Stimulated activated CD8-positive, alpha-beta memory T cell treated with anti-CD3 and anti-CD28 coated beads, Interleukin-7, amount 100 ng/mL, for 48 hours (primary cell): Measurements from ENCODE around the gene TOR1B.

Experiments
- DNase-seq, 2 donors: peaks; one replicate each; pipeline ENCODE4 v3.0.0-alpha.2; 2020; ENCODE audit warnings: low read depth in 1 of 2; ENCODE audit errors: extremely low read depth in 1 of 2

Gene TOR1B

DNA sequence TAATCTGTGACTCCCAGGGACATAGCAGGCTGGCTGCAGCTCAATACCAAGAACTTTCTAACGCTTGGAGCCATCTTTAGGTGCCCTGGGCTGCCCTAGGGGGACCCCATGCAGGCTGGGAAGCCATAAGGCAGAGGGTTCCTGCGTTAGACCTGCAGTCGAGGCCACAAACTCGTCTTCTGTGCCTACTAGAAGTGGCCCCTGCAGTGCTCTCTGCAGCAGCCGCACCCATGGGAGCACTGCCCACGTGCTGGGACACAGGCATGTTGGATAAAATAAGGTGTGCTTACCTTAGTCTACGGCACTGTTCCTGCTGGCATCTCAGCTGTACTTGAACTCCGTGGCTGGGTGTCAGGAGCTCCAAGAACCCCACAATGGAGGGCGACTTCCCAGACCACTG, 9.4 kb downstream of the TOR1B start:
- DNase-seq: no peak

DNA sequence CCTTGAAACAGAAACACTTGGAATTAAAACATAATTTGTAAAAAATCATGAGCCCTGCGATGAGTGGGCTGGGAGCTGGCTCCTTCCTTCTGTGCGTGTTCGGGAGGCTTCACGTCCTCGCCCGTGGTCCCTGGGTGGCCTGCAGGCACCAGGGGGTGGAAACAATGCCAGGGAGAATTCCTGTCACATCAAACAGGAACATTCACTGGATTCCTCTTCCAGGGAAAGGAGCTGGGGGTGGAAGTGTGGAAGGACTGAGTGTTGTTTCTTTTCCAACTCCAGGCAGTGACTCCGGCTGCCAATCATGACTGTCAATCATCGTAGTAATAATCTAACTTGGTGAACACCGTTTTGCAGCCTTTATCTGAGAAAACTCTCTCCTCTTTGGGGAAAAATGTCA, 10.7 kb downstream of the TOR1B start:
- no peak for DNase-seq

GRCh38 chr9:129814432-129815223, 11.6 kb downstream of the TOR1B start:
- DNase-seq: no peak

DNA sequence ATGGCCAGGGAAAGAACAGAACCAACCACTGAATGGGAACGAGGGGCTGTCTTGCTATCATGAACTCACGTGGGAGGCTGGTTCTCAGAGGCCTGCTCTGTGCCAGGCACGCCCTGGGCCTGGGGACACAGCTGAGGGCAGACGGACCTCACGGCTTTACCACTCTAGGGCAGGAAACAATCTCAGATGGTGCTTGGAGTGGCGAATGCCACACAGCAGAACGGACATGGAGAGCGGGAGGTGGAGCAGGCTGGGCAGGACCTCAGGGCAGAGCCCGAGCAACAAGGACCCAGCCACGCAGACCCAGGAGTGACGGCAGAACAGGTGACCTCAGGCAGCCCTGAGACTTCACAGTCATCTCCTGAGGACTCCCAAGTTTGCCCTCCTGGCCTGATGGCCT, 12.3 kb downstream of the TOR1B start:
- no peak for DNase-seq

GRCh38 chr9:129816501-129817435, 13.8 kb downstream of the TOR1B start:
- DNase-seq: no peak

DNA sequence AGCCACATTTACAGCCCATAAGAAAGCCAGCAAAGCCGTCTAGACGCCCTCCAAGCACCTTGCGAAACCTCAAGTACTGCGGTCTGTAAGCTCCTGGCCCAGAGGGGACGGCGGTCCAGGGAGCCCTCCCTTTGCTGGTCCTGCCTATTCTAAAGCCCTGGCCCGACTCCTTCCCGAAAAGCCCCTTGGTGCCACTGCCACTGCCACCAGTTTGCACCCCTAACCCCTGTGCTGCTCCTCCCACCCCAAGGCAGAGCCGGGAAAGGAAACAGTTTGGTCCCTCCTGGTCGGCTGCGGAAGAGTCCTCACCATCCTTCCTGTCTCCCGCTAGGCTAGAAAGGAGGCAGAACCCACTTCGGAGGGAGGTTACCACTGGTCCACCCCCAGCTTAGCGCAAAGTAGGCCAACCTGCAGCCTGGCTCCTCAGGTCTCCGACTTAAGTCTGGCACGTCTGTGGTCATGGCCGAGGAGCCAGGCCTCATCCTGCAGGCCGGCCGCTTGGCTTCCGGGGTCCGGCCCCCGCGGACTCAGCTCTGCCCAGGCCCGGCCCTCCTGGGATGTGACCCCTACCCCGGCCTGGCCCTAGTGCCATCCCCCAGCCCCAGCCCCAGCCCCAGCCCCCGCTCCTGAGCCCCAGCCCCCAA, 20.0 kb downstream of the TOR1B start:
- DNase-seq: no peak

DNA sequence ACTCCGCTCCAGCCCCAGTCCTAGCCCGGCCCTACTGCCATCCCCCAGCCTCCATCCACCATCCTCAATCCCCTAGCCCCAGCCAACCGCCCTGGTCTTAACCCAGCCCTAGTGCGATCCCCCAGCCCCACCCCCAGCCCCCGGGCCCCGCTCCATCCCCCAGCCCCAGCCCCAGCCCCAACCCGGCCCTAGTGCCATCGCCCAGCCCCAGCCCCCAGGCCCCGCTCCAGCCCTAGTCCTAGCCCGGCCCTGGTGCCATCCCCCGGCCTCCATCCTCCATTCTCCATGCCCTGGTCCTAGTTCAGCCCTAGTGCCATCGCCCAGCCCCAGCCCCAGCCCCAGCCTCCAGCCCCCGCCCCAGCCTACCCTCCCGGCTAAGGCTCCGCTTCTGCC, 20.6 kb downstream of the TOR1B start:
- no peak for DNase-seq

DNA sequence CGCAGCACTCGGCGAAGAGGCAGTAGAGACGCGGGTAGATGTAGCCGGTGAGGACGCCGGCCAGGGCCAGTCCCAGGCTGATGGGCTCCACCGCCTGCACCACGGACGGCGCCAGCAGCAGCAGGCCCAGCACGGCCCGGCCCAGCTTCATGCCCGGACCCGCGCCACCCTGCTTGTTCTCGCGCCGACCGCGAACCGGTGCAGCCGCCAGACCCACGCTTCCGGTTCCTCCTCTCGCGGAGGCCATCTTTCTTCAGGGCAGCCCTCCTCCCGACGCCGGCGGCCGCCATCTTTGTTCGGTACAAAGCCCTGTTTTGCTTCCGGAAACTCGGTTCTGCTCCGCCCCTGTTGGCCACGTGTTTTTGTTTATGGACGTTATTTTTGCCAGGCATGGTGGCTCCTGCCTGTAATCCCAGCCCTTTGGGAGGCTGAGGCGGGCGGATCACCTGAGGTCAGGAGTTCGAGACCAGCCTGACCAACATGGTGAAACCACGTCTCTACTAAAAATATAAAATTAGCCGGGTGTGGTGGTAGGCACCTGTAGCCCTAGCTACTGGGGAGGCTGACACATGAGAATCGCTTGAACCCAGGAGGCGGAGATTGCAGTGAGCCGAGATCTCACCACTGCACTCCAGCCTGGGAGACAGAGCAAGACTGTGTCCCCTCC, 21.1 kb downstream of the TOR1B start, which contains the start of gene TOR1A:
TSS of gene TOR1A (minus strand) at position 202 of the 667 bp plus-strand sequence. CDS start at position 151, 51 bp downstream.
- DNase-seq: peak; percentile 76 to 86

GRCh38 chr9:129826344-129826743, 23.4 kb downstream of the TOR1B start:
- no peak for DNase-seq

DNA sequence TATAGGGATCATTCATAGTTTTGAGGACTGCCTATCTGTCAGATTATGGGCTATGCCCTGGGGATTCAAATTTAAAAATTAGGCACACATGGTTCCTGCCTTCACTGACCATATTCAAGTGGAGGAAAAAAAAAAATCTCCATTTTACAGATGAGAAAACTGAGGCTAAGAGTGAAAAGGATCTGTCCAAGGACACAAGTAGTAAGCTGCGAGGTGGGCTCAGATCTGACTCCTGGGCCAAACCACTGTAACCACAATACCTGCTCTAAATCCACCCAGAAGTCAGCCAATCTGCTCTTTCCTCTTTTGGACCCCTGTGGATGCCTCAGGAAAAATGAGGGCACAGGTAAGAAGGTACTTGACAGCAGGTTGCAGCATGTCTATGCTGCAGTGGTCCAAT, 23.8 kb downstream of the TOR1B start:
- DNase-seq: no peak

DNA sequence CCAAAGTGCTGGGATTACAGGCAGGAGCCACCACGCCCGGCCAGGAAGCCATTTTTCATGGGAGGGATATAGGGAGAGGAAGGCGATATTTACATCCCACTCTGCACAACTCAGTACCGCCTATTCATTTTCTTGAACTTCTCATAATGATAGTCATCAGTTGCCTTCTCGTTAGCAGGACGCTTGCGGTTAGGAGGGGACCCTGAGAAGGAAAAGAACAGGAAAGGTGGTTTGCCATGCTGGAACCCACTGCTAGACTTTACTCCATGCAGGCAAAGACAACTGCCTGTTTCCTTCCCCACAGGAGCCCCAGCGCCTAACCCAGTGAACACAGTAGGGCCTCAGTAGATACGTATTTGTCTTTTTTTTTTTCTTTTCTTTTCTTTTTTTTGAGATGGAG, 25.1 kb downstream of the TOR1B start:
- DNase-seq: no peak

- DNase-seq: no peak
Observed at GRCh38 chr9:129828969-129829368, 26.0 kb downstream of the TOR1B start.

DNA sequence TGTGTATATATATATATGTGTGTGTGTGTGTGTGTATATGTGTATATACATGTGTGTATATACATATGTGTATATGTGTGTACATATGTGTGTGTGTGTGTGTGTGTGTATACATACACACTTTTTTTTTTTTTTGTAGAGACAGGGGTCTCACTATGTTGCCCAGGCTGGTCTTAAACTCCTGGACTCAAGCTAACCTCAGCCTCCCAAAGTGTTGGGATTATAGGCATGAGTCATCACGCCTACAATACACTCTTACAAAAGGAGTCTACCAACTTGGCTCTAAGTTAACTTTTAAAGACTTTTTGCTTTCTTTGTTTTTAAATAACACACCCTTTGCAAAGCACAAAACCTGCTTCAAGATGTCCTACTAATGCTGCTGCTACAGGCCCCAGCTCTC, 30.0 kb downstream of the TOR1B start:
- DNase-seq: no peak

- no peak for DNase-seq
Observed at GRCh38 chr9:129834489-129835127, 31.6 kb downstream of the TOR1B start.

DNA sequence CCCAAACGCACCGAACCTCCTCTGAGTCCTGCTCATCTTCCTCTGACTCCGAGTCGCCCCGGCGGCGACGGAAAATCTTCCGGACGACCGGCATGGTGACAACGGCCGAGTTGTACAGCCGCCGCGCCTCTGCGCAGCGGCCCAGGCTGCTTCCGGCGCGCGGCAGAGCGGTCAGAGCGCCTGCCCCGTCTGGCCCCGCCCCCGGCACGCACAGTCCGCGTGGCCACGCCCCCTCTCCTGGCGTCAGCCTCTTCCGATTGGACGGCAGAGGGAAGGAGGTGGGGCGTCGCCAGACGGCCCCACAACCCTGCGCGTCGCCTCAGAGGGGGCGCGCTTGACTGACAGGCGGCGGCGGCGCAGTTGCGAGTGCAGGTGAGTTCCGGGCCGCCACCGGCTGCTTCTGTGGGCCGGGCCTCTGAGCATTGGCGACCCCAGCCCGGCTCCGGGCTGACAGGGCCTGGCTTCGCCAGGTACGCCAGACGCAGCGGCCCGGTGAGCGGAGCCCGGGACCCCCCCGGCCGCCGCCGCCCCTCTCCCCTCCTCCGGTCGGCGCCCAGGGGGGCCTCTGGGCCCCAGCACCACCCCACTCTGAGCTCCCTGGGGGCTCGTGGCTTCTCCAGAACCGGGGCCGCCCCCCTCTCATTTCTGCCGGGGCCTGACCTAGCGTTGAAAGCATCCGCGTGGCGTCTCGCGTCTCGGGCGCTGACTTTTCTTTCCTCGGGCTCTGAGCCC, 32.3 kb downstream of the TOR1B start, which contains the start of the genes C9orf78 and USP20:
TSS of gene C9orf78 (minus strand) at position 148 of the 732 bp plus-strand sequence. CDS start at position 94, 54 bp downstream.
TSS of gene USP20 (plus strand) at position 331 of the 732 bp plus-strand sequence. CDS start 17,098 bp downstream, outside the sequence.
- peak; percentile 89 to 93 for DNase-seq

DNA sequence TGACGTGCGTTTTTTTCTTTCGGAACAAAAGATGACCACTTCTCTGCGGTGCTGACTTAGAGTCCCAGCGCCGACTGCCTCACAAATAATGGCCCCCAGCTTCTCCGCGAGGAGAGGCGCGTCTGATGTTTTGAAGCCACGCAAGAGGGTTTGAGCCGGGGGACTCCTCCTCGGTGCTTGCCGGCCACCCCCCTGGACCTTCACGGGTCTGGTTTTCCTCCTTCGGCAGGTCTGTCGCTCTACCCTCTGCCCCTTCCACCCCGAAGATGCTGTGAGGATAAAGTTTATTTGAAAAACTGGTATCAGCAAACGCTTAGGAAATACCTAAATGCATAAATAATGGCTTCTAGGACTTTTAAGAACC, 32.9 kb downstream of the TOR1B start:
- DNase-seq: no peak

- DNase-seq: no peak
Observed at GRCh38 chr9:129836311-129837007, 33.5 kb downstream of the TOR1B start.

- no peak for DNase-seq
Observed at GRCh38 chr9:129838707-129839259, 35.8 kb downstream of the TOR1B start.
